Endodermal cell (in vitro differentiated cells): ENCODE data around the gene CENPL. TPM values are rescaled to one million over a fixed set of nuclear protein-coding genes. Genes with fewer than 3 reads are reported as not detected.
A peak's percentile ranks its signal among the peaks of the same experiment; 100 is the strongest.

Experiments
- DNase-seq: peaks from one replicate; pipeline ENCODE4 v3.0.0-alpha.2; 2017
- H3K27ac ChIP-seq: 2 replicates; pipeline ENCODE4 v1.5.1; 2013; ENCODE audit warnings: mild to moderate bottlenecking, low read depth, low read length, moderate library complexity
- H3K27me3 ChIP-seq: 2 replicates; pipeline ENCODE4 v1.6.1; 2013; ENCODE audit warnings: mild to moderate bottlenecking, low read length, moderate library complexity; ENCODE audit not compliant: insufficient read depth, control insufficient read depth, poor library complexity, severe bottlenecking
- H3K36me3 ChIP-seq: 2 replicates; pipeline ENCODE4 v1.7.0; 2013; ENCODE audit warnings: mild to moderate bottlenecking, low read length, moderate library complexity; ENCODE audit not compliant: control insufficient read depth, insufficient read depth
- H3K4me1 ChIP-seq: one replicate; pipeline ENCODE4 v1.7.0; 2013; ENCODE audit warnings: low read length; ENCODE audit not compliant: control insufficient read depth, insufficient read depth
- H3K4me3 ChIP-seq: 2 replicates; pipeline ENCODE4 v1.5.1; 2013; ENCODE audit warnings: mild to moderate bottlenecking, low read length, moderate library complexity
- H3K9ac ChIP-seq: 2 replicates; pipeline ENCODE4 v1.6.1; 2013; ENCODE audit warnings: mild to moderate bottlenecking, low read length, moderate library complexity; ENCODE audit not compliant: poor library complexity, severe bottlenecking; ENCODE audit errors: extremely low read depth
- H3K9me3 ChIP-seq: 2 replicates; pipeline ENCODE4 v1.6.1; 2013; ENCODE audit warnings: mild to moderate bottlenecking, low read length, moderate library complexity; ENCODE audit not compliant: control insufficient read depth
- H3K27ac Mint-ChIP-seq: 2 replicates; pipeline ENCODE4 v1.8.0; 2020; ENCODE audit warnings: mixed read lengths
- H3K27me3 Mint-ChIP-seq: 2 replicates; pipeline ENCODE4 v1.8.0; 2021; ENCODE audit warnings: mild to moderate bottlenecking, mixed read lengths; ENCODE audit not compliant: insufficient read depth
- H3K36me3 Mint-ChIP-seq: 2 replicates; pipeline ENCODE4 v1.8.0; 2020; ENCODE audit warnings: low read depth, mixed read lengths
- H3K4me1 Mint-ChIP-seq: 2 replicates; pipeline ENCODE4 v1.8.0; 2020; ENCODE audit warnings: mixed read lengths
- H3K4me3 Mint-ChIP-seq: 2 replicates; pipeline ENCODE4 v1.8.0; 2020; ENCODE audit warnings: mild to moderate bottlenecking, moderate library complexity, mixed read lengths
- H3K9me3 Mint-ChIP-seq: 2 replicates; pipeline ENCODE4 v1.8.0; 2020; ENCODE audit warnings: mild to moderate bottlenecking, mixed read lengths
- CTCF ChIP-seq: fragments of 200-600 bp; sonication (generic); conservative IDR thresholded peaks from 2 replicates; pipeline ENCODE4 v1.5.0; 2021; ENCODE audit warnings: antibody characterized with exemption, mild to moderate bottlenecking
- WGBS, 2 experiments: methylation state at CpG; one replicate each; pipeline versions ENCODE4 v1.1.5 to v1.1.7; 2013; ENCODE audit warnings: missing lambda C conversion rate in 2 of 2, mixed read lengths in 1 of 2; ENCODE audit not compliant: insufficient coverage in 1 of 2, insufficient read length in 1 of 2; 5-methylcytosine and 5-hydroxymethylcytosine counted together
- total RNA-seq, 2 donors: library from RNA; stranded (reverse); fragmentation: NEBNext Ultra II Directional in 1 of 2; extraction: Animal tissue kit (Norgen Biotek cat#: 25700) in 1 of 2; gene quantifications; 2 replicates in 1 of 2; 3 replicates in 1 of 2; pipeline ENCODE4 v1.2.1, GENCODE V29; 2021

CENPL gene
- total RNA-seq, 2 donors from 2014 or later = 15.8 to 18.9 TPM

- 93 to 100% methylated on average over 4 to 6 of the region's 7 CpGs for WGBS, 2 experiments
- Mint-ChIP-seq H3K36me3 (peaks cover 78% of the 10 kb centered on the region), H3K27me3 (no peaks in the 10 kb centered on the region), H3K4me3 (no peak overlapping the region), H3K9me3 (peaks cover 36% of the 10 kb centered on the region), H3K27ac (peak overlapping the region; percentile 71), H3K4me1 (no peaks in the 10 kb centered on the region)
- Histone ChIP-seq H3K4me1 (no peaks in the 10 kb centered on the region), H3K36me3 (peaks cover 49% of the 10 kb centered on the region), H3K27me3 (no peaks in the 10 kb centered on the region), H3K27ac (no peak overlapping the region), H3K9ac (no peak overlapping the region), H3K4me3 (no peak overlapping the region), H3K9me3 (peaks cover 27% of the 10 kb centered on the region)
- TF ChIP-seq CTCF = no peak
- DNase-seq = no peak
Measured at GRCh38 chr1:173758110-173758509, 66.6 kb downstream of the CENPL start.

- peaks cover 27% of the 10 kb centered on the region for H3K9me3 ChIP-seq
Measured at GRCh38 chr1:173757666-173758065, 67.0 kb downstream of the CENPL start.

GRCh38 chr1:173753830-173754229 is 70.9 kb downstream of the CENPL start:
- no peaks in the 10 kb centered on the region for H3K9me3 Mint-ChIP-seq
- Histone ChIP-seq H3K9me3 (no peaks in the 10 kb centered on the region), H3K36me3 (peaks cover 31% of the 10 kb centered on the region), H3K4me1 (no peaks in the 10 kb centered on the region), H3K27me3 (no peaks in the 10 kb centered on the region), H3K9ac (no peak overlapping the region), H3K4me3 (no peak overlapping the region), H3K27ac (no peak overlapping the region)
- H3K4me3 Mint-ChIP-seq = no peak overlapping the region
- TF ChIP-seq CTCF = no peak
- H3K27me3 Mint-ChIP-seq = no peaks in the 10 kb centered on the region
- no peaks in the 10 kb centered on the region for H3K4me1 Mint-ChIP-seq
- no peak for DNase-seq
- no peak overlapping the region for H3K27ac Mint-ChIP-seq
- peaks cover 47% of the 10 kb centered on the region for H3K36me3 Mint-ChIP-seq

More at GRCh38 chr1:173757666-173758065, 67.0 kb downstream of the CENPL start:
- no peaks in the 10 kb centered on the region for H3K4me1 Mint-ChIP-seq
- Histone ChIP-seq H3K9ac (no peak overlapping the region), H3K4me1 (no peaks in the 10 kb centered on the region), H3K27me3 (no peaks in the 10 kb centered on the region), H3K27ac (no peak overlapping the region), H3K4me3 (no peak overlapping the region), H3K36me3 (peaks cover 49% of the 10 kb centered on the region)
- H3K9me3 Mint-ChIP-seq = peaks cover 32% of the 10 kb centered on the region
- no peak overlapping the region for H3K27ac Mint-ChIP-seq
- H3K36me3 Mint-ChIP-seq = peaks cover 74% of the 10 kb centered on the region
- 93% methylated on average over 4 of the region's 4 CpGs; no CpG with 5 or more reads in 1 of the 2 experiments for WGBS, 2 experiments
- TF ChIP-seq CTCF = no peak
- no peak for DNase-seq
- H3K27me3 Mint-ChIP-seq = no peaks in the 10 kb centered on the region
- H3K4me3 Mint-ChIP-seq = no peak overlapping the region

Other genes with a start within 250 kb of the CENPL start
- gene SLC9C2, start 221.8 kb downstream of the CENPL start, total RNA-seq = not detected
- not detected for gene TEX50, start 189.5 kb downstream of the CENPL start, total RNA-seq
- 1 to 10 TPM; 1.5 to 1.9 TPM for gene ANKRD45, start 155.0 kb downstream of the CENPL start, total RNA-seq
- 10 to 100 TPM; 15.6 to 17.3 TPM for gene KLHL20, start 109.9 kb downstream of the CENPL start, total RNA-seq
- gene DARS2, start 210 bp downstream of the CENPL start, total RNA-seq = 10 to 100 TPM; 37.9 to 43.0 TPM
- 100 to 1,000 TPM; 456 to 587 TPM for gene GAS5, start 43.1 kb upstream of the CENPL start, total RNA-seq
- gene ZBTB37, start 43.5 kb upstream of the CENPL start, total RNA-seq = 10 to 100 TPM; 17.4 to 24.2 TPM
- gene SERPINC1, start 92.4 kb upstream of the CENPL start, total RNA-seq = not detected
- gene RC3H1, start 197.5 kb upstream of the CENPL start, total RNA-seq = 10 to 100 TPM; 43.5 to 51.9 TPM